SK-N-SH treated with all-trans-retinoic acid at 6 μM for 48 hours (cell line): ENCODE results near the gene LDB2.

Source experiments
- CREB5 ChIP-seq: fragments of 250-450 bp; sonication (Bioruptor Pico); IDR thresholded peaks from 2 replicates; pipeline ENCODE4 v1.5.1; 2020; ENCODE audit warnings: low read depth, mild to moderate bottlenecking, moderate library complexity
- CSRNP3 ChIP-seq: fragments of 250-450 bp; sonication (Bioruptor Pico); IDR thresholded peaks from 2 replicates; pipeline ENCODE4 v1.5.1; 2021; ENCODE audit warnings: mild to moderate bottlenecking, moderate library complexity
- ESRRG ChIP-seq: fragments of 250-450 bp; sonication (Bioruptor Pico); IDR thresholded peaks from 2 replicates; pipeline ENCODE4 v1.6.1; 2021; ENCODE audit warnings: mild to moderate bottlenecking
- OSR1 ChIP-seq: fragments of 250-450 bp; sonication (Bioruptor Pico); IDR thresholded peaks from 2 replicates; pipeline ENCODE4 v1.8.0; 2022; ENCODE audit warnings: moderate library complexity, mild to moderate bottlenecking, inconsistent platforms
- PATZ1 ChIP-seq: fragments of 250-450 bp; sonication (Bioruptor Pico); IDR thresholded peaks from 2 replicates; pipeline ENCODE4 v1.8.0; 2020; ENCODE audit warnings: mild to moderate bottlenecking, moderate library complexity, borderline replicate concordance
- RARB ChIP-seq: fragments of 250-450 bp; sonication (Bioruptor Pico); IDR thresholded peaks from 2 replicates; pipeline ENCODE4 v1.8.0; 2021; ENCODE audit warnings: mild to moderate bottlenecking, moderate library complexity
- TCF4 ChIP-seq: fragments of 250-450 bp; sonication (Bioruptor Pico); IDR thresholded peaks from 2 replicates; pipeline ENCODE4 v1.8.0; 2021; ENCODE audit warnings: mild to moderate bottlenecking, moderate library complexity, borderline replicate concordance
- TOX ChIP-seq: fragments of 250-450 bp; sonication (Bioruptor Pico); IDR thresholded peaks from 2 replicates; pipeline ENCODE4 v1.8.0; 2021; ENCODE audit warnings: mild to moderate bottlenecking, moderate library complexity, borderline replicate concordance
- ZC3H10 ChIP-seq: fragments of 250-450 bp; sonication (Bioruptor Pico); IDR thresholded peaks from 2 replicates; pipeline ENCODE4 v1.5.1; 2021; ENCODE audit warnings: mild to moderate bottlenecking, moderate library complexity
- ZFP3 ChIP-seq: fragments of 250-450 bp; sonication (Bioruptor Pico); IDR thresholded peaks from 2 replicates; pipeline ENCODE4 v1.5.0; 2020; ENCODE audit warnings: mild to moderate bottlenecking, moderate library complexity
- ZFP30 ChIP-seq: fragments of 450-650 bp; formaldehyde crosslinking; IDR thresholded peaks from 2 replicates; pipeline ENCODE4 v1.5.0; 2022; ENCODE audit warnings: mild to moderate bottlenecking, moderate library complexity

- TF ChIP-seq ZFP30 (no peak), ESRRG (CRISPR knock-in tag) (no peak), OSR1 (CRISPR knock-in tag) (no peak), ZFP3 (CRISPR knock-in tag) (no peak), PATZ1 (CRISPR knock-in tag) (no peak), CREB5 (CRISPR knock-in tag) (no peak), TCF4 (CRISPR knock-in tag) (no peak), CSRNP3 (CRISPR knock-in tag) (no peak), RARB (CRISPR knock-in tag) (no peak), ZC3H10 (CRISPR knock-in tag) (no peak), TOX (CRISPR knock-in tag) (no peak)
Observed at GRCh38 chr4:16834814-16835213, 63.6 kb downstream of the LDB2 start.
